Measurements from ENCODE around the gene TMEM125.

TMEM125 gene

DNA sequence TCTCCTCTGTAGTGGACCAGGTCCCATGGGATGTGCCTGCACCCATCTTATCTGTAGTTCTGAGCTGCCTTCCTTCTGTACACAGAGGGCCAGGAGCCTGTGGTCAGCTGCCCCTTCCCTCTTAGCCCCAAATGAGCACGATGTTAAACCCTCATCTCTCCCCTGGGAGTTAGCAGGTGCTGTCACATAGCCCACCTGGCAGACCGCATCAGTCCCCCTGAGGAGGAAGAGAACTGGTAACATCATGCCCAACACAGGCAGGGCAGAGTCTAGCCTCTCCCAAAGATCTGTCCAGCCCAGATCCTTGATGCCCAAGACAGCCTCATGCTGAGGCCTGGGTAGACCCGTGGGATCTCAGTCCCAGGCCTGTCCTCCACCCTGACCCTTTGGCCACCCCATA, 35.7 kb downstream of the TMEM125 start:
- DNase-seq (ENCODE audit: low read depth) = no peak
- TF ChIP-seq, protein P1, sequence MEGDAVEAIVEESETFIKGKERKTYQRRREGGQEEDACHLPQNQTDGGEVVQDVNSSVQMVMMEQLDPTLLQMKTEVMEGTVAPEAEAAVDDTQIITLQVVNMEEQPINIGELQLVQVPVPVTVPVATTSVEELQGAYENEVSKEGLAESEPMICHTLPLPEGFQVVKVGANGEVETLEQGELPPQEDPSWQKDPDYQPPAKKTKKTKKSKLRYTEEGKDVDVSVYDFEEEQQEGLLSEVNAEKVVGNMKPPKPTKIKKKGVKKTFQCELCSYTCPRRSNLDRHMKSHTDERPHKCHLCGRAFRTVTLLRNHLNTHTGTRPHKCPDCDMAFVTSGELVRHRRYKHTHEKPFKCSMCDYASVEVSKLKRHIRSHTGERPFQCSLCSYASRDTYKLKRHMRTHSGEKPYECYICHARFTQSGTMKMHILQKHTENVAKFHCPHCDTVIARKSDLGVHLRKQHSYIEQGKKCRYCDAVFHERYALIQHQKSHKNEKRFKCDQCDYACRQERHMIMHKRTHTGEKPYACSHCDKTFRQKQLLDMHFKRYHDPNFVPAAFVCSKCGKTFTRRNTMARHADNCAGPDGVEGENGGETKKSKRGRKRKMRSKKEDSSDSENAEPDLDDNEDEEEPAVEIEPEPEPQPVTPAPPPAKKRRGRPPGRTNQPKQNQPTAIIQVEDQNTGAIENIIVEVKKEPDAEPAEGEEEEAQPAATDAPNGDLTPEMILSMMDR (IDR thresholded peaks at IDR 0.05; ENCODE audit: low read length, missing control alignments) = no peak
- no peak overlapping the region for H3K4me3 ChIP-seq (replicated peaks; ENCODE audit: low read depth, low read length)

DNA sequence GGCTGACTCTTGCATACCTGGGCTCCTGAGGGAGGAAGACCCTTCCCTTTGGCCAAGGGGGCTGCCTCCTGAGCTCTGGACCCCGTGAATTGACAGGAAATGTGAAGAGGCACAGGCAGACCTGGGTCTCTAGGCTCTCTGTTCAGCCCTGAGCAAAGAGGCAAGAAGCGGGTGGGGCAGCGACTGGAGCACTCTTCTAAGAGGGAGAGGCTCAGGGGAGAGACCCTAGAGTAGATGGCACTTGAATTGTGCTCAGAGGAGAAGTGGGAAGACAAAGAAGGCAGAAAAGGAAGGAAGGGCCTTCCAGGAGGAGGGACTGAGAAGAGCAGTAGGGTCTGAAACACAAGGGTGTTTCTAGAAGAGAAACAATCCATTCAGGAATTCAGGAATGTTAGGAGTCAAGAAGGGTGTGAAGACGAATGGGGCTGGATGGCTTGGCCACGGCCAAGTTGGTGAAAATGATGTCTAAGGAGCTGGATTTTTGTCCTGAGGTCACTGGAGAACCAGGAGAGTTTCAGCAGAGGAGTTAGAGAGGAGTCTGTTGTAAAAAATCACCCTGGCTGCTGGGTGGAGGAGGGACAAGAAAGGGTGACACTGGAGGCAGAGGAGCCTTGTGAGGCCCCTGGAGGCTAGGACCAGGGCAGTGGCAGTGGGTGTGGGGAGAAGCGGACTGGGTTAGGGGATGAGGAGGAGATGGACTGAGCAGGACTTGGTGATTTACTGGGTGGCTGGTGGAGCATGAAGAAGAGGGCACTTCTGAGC, 36.3 kb downstream of the TMEM125 start:
- TF ChIP-seq, protein P1 (IDR thresholded peaks at IDR 0.05; ENCODE audit: low read length, missing control alignments) = no peak
- no peak overlapping the region for H3K4me3 ChIP-seq (replicated peaks; ENCODE audit: low read depth, low read length)
- DNase-seq (ENCODE audit: low read depth) = no peak

DNA sequence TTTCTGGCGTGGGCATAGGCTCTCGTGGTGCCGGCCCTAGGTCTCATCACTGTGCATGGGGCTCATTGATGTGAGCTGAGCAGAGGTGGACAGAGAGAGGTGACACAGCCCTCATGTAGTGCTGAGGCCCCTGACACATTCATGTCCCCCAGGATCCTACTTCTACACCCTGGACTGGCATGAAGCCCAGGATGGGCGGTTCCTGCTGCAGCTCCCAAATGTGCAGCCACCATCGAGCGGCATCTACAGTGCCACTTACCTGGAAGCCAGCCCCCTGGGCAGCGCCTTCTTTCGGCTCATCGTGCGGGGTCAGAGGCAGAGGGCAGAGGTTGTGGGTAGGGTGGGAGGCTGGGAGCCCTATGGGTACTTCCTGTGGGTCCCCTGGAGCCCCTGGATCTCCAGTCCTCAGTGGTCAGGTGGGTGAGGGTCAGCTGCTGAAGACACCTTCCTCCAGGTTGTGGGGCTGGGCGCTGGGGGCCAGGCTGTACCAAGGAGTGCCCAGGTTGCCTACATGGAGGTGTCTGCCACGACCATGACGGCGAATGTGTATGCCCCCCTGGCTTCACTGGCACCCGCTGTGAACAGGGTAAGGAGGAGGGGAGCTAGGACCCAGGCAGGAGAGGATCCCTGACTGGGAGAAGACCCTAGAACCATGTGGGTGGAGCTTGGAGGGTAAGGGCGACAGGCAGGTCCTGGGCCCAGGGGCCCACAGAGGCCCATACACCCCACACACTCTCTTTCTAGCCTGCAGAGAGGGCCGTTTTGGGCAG, 37.1 kb downstream of the TMEM125 start:
- TF ChIP-seq, protein P1 (IDR thresholded peaks at IDR 0.05; ENCODE audit: low read length, missing control alignments) = no peak
- no peak overlapping the region for H3K4me3 ChIP-seq (replicated peaks; ENCODE audit: low read depth, low read length)
- DNase-seq (ENCODE audit: low read depth) = no peak

DNA sequence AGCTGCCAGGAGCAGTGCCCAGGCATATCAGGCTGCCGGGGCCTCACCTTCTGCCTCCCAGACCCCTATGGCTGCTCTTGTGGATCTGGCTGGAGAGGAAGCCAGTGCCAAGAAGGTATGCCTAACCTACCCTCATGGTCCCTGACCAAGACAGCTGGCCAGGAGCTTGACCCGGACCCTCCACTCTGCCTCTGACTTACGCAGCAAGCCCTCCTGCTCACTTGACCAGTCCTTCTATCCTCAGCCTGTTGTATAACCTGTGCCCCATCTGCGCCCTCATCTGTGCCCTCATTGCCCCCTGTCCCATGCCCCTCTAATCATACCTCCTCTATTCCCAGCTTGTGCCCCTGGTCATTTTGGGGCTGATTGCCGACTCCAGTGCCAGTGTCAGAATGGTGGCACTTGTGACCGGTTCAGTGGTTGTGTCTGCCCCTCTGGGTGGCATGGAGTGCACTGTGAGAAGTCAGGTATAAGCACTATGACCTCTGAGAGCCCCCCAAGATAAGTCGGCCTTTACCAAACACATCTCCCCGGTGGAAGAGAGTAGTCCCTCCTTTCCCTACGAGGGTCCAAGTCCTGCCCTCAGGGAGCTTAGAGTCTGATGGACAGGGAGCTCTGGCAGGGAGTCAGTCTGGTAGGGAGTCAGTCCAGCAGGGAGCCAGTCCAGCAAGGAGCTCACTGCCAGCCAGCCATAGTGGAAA, 37.8 kb downstream of the TMEM125 start:
- TF ChIP-seq, protein P1 (IDR thresholded peaks at IDR 0.05; ENCODE audit: low read length, missing control alignments) = no peak
- DNase-seq (ENCODE audit: low read depth) = no peak
- H3K4me3 ChIP-seq (replicated peaks; ENCODE audit: low read depth, low read length) = no peak overlapping the region

DNA sequence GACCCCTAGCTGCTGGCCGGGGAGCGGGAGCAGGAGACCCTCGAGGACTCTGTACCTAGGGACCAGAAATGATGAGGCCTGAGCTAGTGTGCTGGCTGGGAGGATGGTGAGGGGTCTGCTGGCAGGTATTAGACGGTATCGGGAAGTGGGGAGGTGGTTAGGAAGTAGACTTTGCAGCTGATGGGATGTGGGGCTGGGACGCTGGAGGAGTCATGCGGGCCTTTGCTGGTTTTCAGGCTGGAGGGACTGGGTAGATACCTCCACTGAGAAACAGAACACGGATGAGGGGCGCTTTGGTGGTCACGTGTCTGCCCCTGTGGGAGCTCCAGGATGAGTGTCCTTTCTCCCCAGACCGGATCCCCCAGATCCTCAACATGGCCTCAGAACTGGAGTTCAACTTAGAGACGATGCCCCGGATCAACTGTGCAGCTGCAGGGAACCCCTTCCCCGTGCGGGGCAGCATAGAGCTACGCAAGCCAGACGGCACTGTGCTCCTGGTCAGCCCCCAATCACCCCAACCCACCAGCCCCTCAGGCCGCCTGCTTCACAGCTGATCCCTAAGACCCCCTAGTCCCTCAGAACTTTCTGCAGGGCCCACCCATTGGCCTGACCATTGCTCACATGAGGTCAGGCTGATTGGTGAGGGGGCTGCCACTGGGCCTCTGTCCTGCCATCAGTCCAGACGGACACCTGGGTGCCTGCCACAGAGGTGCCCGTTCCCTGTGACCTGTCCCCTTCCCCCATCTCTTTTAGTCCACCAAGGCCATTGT, 39.0 kb downstream of the TMEM125 start:
- no peak for DNase-seq (ENCODE audit: low read depth)
- TF ChIP-seq, protein P1 (IDR thresholded peaks at IDR 0.05; ENCODE audit: low read length, missing control alignments) = no peak
- no peak overlapping the region for H3K4me3 ChIP-seq (replicated peaks; ENCODE audit: low read depth, low read length)

DNA sequence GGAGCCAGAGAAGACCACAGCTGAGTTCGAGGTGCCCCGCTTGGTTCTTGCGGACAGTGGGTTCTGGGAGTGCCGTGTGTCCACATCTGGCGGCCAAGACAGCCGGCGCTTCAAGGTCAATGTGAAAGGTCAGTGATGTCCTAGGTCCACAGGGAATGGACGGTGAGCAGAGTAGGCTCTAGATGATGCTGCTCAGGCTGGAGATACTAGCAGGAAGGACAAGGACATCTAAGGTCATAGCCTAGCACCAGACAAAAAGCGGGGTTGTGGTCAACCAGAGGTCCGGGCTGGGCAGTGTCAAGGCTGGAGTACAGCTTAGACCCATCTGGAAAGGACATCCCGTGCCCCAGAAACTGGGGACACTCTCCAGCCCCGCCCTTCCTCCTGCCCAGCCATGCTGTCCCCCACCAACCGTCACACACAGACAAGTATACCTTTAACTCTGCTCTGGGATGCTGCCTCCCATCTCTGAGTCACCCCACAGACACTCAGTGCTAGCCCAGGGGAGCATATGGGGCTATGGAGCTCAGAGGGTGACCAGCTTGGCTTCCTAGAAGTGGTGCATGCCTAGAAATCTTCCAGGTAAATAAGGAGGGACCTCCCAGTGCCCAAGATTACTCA, 39.7 kb downstream of the TMEM125 start:
- H3K4me3 ChIP-seq (replicated peaks; ENCODE audit: low read depth, low read length) = no peak overlapping the region
- TF ChIP-seq, protein P1 (IDR thresholded peaks at IDR 0.05; ENCODE audit: low read length, missing control alignments) = no peak
- DNase-seq (ENCODE audit: low read depth) = no peak

All from fibroblast of pulmonary artery (primary cell).